GM21390 (cell line): ENCODE measurements around the gene TEKT5.

Source experiments
- ATAC-seq: cut with Tn5 transposase; IDR thresholded peaks from one replicate; pipeline ENCODE4 v1.9.1; 2021; ENCODE audit not compliant: unreplicated experiment

The TEKT5 gene

GRCh38 chr16:10581507-10581906 is 113.2 kb downstream of the TEKT5 start:
- no peak for ATAC-seq

- no peak for ATAC-seq
These were observed 113.9 kb downstream of the TEKT5 start for GRCh38 chr16:10580883-10581247.

GRCh38 chr16:10579965-10580882 is 114.5 kb downstream of the TEKT5 start, which contains the start of gene EMP2:
Gene EMP2 (minus strand): TSS chr16:10580598. CDS start chr16:10547617, 32,981 bp downstream.
- ATAC-seq, result no peak

- ATAC-seq, result no peak
These were observed 115.2 kb downstream of the TEKT5 start for GRCh38 chr16:10579575-10579964.

- ATAC-seq, result no peak
These were observed 116.0 kb downstream of the TEKT5 start for GRCh38 chr16:10578474-10579316.
